AG04450 (cell line): ENCODE results near the gene ANO8. TPM values are rescaled to one million over a fixed set of nuclear protein-coding genes. Genes with fewer than 3 reads are reported as not detected.

Source experiments
- CTCF ChIA-PET: fragments of 300-600, 350-600 bp; formaldehyde crosslinking; extraction: SDS; loops from one replicate; lab custom pipeline; 2022; ENCODE audit warnings: antibody characterized with exemption, inconsistent platforms; lab: Charles Lee
- POLR2A ChIA-PET: fragments of 350-600 bp; formaldehyde crosslinking; extraction: SDS; loops from one replicate; lab custom pipeline; 2021; ENCODE audit warnings: antibody characterized with exemption, inconsistent platforms; lab: Yijun Ruan, JAX
- DNase-seq: peaks from one replicate; pipeline ENCODE4 v3.0.0-alpha.2; 2011; ENCODE audit warnings: low read depth, low spot score
- H3K27ac ChIP-seq: one replicate; pipeline ENCODE4 v1.5.1; 2012; ENCODE audit warnings: low read depth, low read length, control low read depth
- H3K27me3 ChIP-seq: one replicate; pipeline ENCODE4 v1.6.0; 2012; ENCODE audit warnings: low read length; ENCODE audit not compliant: control insufficient read depth, insufficient read depth
- H3K4me3 ChIP-seq: 2 replicates; pipeline ENCODE4 v1.5.1; 2011; ENCODE audit warnings: mild to moderate bottlenecking, low read depth, low read length, control low read depth
- H3K9me3 ChIP-seq: 2 replicates; pipeline ENCODE4 v1.5.1; 2012; ENCODE audit warnings: low read length; ENCODE audit not compliant: control insufficient read depth, insufficient read depth
- polyA plus RNA-seq: library from polyadenylated mRNA; depleted of rRNA; stranded (reverse); fragments of >200 nt; gene quantifications from 2 replicates; pipeline ENCODE4 v1.2.3, GENCODE V29; 2011
- TF ChIP-seq, protein P1 (sequence below): IDR thresholded peaks from 2 replicates; pipeline ENCODE4 v1.5.1; 2011; ENCODE audit warnings: low read depth, low read length, control low read depth, inconsistent platforms

The ANO8 gene
- polyA plus RNA-seq, 1 experiment, result 1.8 TPM

DNA sequence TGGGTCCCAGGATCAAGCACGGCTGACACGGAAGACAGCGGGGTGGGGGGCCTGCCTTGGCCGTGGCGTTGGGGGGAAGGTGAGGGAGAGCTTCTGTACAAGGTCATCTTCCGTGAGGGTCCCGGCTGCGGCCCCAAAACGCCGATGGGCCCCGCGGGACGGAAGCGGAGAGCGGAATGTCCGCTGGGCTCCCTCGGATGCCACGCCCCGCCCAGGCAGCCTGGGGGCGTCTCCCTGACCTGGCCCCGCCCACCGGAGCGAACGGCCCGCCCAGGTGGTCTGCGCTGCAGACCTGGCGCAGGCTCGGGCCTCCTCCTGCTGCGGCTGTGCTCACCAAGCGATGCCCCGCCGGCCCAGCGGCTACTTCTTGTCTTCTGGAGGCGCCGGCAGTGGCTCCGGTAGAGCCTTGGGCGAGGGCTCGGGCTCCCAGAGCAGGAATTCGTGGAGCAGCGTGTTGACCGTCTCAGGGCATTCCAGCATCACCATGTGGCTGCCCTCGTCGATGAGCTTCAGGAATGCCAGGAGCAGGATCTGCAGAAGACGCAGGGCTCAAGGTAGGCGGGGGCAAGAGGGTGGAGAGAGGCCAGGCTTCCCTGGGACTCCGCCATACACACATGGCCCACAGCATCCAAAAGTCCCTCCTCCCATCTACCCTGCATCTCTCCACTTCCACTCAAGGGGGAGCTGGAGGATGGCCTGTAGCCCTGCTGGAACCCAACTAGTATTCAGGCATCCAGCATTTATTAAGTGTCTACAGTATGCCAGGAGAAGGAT, 42.2 kb downstream of the ANO8 start:
- Histone ChIP-seq H3K27ac (peak overlapping the region; percentile 81), H3K4me3 (peak overlapping the region; percentile 63), H3K9me3 (peaks cover 6% of the 10 kb centered on the region), H3K27me3 (no peaks in the 10 kb centered on the region)
- ChIA-PET POLR2A (interaction anchor here (0.7 to 1.6 kb wide), 6 partner anchors 12 to 179 kb away, joined by 3 to 11 read pairs (median 4); partner anchors contain the start of genes MRPL34 and USE1), CTCF (interaction anchor here (0.6 to 3.3 kb wide), 9 partner anchors 10 to 687 kb away, joined by 3 to 16 read pairs (median 3); partner anchors contain the start of genes ABHD8, ANKLE1, BABAM1 and MRPL34)
- DNase-seq, result peak; percentile 59
- TF ChIP-seq, protein P1, sequence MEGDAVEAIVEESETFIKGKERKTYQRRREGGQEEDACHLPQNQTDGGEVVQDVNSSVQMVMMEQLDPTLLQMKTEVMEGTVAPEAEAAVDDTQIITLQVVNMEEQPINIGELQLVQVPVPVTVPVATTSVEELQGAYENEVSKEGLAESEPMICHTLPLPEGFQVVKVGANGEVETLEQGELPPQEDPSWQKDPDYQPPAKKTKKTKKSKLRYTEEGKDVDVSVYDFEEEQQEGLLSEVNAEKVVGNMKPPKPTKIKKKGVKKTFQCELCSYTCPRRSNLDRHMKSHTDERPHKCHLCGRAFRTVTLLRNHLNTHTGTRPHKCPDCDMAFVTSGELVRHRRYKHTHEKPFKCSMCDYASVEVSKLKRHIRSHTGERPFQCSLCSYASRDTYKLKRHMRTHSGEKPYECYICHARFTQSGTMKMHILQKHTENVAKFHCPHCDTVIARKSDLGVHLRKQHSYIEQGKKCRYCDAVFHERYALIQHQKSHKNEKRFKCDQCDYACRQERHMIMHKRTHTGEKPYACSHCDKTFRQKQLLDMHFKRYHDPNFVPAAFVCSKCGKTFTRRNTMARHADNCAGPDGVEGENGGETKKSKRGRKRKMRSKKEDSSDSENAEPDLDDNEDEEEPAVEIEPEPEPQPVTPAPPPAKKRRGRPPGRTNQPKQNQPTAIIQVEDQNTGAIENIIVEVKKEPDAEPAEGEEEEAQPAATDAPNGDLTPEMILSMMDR, result peak; percentile 75

DNA sequence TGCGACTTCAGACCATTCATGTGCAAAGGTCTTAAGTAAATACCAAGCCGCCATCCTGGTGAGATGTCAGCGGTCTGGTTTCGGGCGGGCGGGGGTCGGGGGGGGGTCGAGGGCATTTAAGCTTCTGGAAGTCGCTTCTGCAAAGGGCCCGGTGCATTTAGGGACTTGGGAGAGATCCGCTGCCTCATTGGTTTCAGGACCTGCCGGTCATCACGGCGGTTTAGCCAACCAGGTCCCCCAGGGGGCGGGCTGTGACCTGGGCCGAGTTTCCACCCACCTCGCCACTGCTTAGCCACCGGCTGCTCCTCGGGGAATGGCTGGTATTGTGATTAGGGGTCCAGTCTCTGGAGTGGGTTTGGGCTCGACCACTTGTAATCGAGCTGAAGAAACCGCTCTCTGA, 45.2 kb downstream of the ANO8 start:
- peak overlapping the region; percentile 33 for H3K4me3 ChIP-seq
- DNase-seq, result peak; percentile 76
- ChIA-PET POLR2A (interaction anchor here (0.7 to 1.2 kb wide), 2 partner anchors 74 to 181 kb away, joined by 3 to 4 read pairs; partner anchors contain the start of gene USE1), CTCF (interaction anchor here (2.1 kb wide), 1 partner anchor 16 kb away, joined by 5 read pairs; no protein-coding TSS in a partner anchor)
- TF ChIP-seq, protein P1, result no peak
- peaks cover 6% of the 10 kb centered on the region for H3K9me3 ChIP-seq
- H3K27me3 ChIP-seq, result no peaks in the 10 kb centered on the region
- H3K27ac ChIP-seq, result no peak overlapping the region

- H3K27me3 ChIP-seq, result no peaks in the 10 kb centered on the region
- H3K27ac ChIP-seq, result no peak overlapping the region
- ChIA-PET POLR2A (no interaction called here), CTCF (interaction anchor here (0.8 kb wide), 1 partner anchor 81 kb away, joined by 3 read pairs; no protein-coding TSS in a partner anchor)
- DNase-seq, result no peak
- no peaks in the 10 kb centered on the region for H3K9me3 ChIP-seq
- TF ChIP-seq, protein P1, result no peak
- no peak overlapping the region for H3K4me3 ChIP-seq
These were observed 47.9 kb downstream of the ANO8 start for GRCh38 chr19:17286752-17287151.

- ChIA-PET CTCF (interaction anchor here (0.8 kb wide), 1 partner anchor 80 kb away, joined by 3 read pairs; no protein-coding TSS in a partner anchor), POLR2A (no interaction called here)
- DNase-seq, result no peak
- Histone ChIP-seq H3K4me3 (no peak overlapping the region), H3K27me3 (no peaks in the 10 kb centered on the region), H3K9me3 (no peaks in the 10 kb centered on the region), H3K27ac (no peak overlapping the region)
- TF ChIP-seq, protein P1, result no peak
These were observed 48.4 kb downstream of the ANO8 start for GRCh38 chr19:17286263-17286662.
